HG03469 (cell line): ENCODE results near the gene SND1.

ENCODE experiments used
- ATAC-seq: cut with Tn5 transposase; IDR thresholded peaks from one replicate; pipeline ENCODE4 v1.9.1; 2021; ENCODE audit warnings: mild to moderate bottlenecking, moderate library complexity, moderate number of reproducible peaks; ENCODE audit not compliant: unreplicated experiment

Gene SND1

DNA sequence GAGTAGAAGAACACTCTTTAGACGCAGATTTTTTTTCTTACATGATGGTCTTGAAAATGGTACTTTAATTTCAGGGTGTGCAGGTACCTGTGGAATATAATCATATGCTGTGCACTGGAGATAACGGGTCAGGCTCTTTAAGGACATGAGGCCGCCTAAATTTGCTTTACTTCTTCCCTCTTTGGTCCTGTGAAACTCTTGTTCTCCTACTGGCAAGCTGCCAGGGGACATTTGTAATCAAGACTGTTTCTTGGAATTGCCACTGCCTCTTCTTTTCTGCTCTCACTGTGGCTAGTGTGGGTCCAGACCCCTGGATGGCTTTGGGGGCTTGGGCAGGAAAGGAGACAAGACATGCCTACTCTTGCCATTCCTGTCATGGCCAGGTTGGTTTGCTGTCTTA is 146.0 kb downstream of the SND1 start:
- ATAC-seq, result no peak

DNA sequence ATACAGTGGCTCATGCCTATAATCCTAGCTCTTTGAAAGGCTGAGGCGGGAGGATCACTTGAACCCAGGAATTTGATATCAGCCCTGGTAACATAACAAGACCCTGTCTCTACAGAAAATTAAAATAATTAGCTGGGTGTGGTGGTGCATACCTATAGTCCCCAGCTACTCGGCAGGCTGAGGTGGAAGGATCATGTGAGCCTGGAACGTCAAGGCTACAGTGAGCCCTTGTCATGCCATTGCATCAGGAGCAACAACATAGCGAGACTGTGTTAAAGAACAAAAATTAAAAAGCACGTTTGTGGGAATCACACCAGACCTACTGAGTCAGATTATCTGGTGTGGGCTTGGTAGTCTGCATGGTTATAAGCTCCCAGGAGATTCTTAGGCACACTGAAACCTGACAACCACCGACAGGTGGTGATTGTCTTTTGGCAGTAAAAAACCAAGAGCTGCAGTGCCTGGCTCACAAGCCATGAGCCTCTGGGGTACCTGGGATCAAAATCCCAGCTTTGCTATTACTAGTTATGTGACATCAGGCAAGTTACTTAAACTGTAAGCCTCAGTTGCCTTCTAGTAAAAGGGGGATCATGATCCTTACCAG is 146.9 kb downstream of the SND1 start:
- ATAC-seq, result no peak

DNA sequence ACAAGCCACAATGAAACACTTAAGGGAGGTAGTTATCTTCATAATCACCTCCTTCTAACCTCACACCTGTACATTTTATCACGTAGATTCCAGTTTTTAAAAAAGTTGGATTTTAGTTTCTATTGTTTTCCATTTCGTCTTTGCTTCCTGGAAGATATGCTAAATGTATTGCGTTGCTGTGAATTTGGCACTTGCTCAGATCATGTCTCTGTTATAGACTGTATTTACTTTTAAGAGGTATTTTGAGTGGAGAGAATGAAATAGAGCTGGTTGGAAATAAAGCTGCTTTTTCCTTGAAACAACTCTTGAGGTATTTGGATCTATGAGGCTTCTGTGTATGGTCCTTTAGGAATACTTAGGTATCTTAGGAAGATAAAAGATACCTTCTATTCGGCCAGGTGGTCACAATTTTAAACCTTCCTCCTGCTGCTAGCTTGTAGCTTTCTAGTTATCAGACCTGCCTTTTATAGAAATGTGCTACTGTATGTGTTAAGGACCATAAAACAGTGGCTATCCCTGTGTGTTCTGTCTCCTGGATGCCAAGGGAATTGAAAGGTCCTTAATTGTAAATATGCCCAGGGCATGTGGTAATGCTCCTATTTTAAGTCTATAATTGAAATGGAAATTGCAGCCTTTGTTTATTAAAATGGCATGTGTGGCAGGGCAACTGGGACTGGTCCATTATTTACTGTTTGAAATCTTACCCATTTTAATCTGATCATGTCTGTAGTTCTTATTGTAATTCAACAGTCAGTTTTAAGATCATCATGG is 147.7 kb downstream of the SND1 start:
- ATAC-seq, result no peak

DNA sequence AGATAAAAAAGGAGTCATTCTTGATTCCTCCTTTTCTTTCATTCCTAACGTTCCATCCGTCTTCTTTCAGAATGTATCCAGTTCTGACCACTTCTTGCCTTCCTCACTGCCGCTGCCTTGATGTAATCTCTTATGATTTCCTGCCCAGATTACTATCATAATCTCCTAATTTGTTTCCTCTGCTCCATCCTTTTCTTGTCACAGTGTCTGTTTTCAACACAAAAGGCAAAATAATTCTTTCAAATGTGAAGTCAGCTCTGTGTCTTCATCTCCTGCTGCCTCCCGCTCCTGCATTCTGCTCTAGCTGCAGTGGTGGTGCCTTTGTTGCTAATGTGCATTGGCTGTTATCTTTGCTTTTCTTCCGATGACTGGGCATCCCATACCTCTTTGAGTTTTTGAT is 150.9 kb downstream of the SND1 start:
- no peak for ATAC-seq

DNA sequence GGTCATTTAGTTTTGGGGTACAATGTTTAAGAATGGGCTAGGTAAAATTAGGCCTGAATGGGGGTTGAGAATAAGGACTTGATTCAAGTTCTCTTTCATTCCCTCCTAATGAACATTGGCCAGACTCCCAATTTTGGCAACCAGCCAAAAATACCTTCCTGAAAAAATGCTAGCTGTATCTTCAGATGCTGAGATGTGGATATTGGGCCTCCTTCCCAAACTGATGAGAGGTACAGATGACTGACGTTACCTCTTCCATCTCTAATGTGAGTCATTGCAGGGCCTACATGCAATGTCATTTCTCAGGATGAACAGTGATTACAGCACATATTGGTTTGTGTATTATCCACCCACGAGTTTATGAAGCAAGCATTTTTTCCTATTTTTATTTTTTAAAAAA is 151.6 kb downstream of the SND1 start:
- ATAC-seq, result no peak

DNA sequence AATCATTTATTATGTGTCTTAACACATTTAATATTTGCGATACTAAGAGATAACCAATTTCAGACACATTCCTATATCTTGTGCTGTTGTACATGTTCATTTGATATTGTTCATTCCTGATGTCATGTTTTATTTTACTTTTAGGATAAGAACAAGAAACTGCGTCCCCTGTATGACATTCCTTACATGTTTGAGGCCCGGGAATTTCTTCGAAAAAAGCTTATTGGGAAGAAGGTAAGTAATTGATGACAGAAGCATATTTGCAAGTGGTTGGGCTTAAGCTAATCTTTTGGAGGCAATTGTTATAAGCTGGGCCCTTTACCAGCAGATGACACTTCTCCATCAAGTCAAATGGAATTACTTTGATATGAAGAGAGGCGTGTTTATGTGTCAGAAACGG is 155.3 kb downstream of the SND1 start:
- ATAC-seq, result no peak

DNA sequence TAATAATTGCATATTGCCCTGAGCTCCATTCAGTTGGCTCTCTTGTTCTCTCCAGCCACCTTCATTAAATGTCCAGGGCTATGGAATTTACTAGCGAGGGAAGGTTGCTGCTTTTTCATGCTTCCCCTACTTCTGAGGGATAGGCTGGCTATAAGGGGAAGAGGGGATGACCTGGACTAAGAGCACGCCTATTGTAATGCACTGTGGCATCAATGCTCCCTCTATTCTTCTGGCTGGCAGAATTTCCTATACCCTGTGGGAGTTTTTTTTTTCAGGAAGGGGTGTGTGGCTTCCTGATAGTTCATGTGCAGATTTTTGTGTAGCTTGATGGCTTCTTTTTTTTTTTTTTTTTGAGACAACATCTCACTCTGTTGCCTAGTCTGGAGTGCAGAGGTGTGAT is 155.8 kb downstream of the SND1 start:
- ATAC-seq, result no peak

DNA sequence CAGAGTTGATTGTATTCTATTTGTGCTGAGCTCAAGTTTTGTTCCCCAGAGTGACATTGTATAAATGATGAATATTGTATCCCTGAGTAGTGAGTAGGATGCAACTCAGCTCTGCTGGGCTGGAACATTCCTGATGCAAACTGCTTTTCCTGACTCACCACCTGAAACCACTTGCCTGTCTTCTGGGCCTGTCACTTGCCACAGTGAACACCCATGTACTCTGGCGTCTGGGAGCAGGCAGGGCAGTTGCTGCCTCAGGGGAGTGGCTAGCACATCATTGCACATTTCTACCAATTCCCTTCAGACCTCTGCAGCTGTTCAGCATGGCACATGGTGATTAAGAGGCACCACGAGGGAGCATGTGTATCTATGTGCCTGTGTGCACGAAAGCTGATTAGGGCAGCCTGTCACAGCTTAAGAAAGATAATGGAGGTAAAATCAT is 157.3 kb downstream of the SND1 start:
- no peak for ATAC-seq

DNA sequence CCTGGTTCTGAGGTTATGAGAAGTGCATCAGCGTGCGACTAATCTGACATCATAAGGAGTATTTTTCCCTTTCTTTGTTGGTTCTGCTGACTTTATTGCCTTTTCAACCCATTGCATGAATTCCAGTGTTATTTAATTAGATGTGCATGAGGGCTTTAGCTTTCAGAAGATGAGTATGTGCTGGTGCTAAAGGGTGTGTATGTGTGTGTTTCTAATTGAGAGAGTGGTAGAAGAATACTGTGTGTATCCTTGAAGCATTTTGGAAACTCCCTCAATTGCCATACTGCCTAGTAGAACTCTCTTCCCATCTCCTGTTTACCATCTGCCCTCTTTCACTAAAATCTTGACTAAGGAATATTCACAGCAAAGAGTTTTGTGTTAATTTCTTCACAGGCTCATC is 158.1 kb downstream of the SND1 start:
- no peak for ATAC-seq

DNA sequence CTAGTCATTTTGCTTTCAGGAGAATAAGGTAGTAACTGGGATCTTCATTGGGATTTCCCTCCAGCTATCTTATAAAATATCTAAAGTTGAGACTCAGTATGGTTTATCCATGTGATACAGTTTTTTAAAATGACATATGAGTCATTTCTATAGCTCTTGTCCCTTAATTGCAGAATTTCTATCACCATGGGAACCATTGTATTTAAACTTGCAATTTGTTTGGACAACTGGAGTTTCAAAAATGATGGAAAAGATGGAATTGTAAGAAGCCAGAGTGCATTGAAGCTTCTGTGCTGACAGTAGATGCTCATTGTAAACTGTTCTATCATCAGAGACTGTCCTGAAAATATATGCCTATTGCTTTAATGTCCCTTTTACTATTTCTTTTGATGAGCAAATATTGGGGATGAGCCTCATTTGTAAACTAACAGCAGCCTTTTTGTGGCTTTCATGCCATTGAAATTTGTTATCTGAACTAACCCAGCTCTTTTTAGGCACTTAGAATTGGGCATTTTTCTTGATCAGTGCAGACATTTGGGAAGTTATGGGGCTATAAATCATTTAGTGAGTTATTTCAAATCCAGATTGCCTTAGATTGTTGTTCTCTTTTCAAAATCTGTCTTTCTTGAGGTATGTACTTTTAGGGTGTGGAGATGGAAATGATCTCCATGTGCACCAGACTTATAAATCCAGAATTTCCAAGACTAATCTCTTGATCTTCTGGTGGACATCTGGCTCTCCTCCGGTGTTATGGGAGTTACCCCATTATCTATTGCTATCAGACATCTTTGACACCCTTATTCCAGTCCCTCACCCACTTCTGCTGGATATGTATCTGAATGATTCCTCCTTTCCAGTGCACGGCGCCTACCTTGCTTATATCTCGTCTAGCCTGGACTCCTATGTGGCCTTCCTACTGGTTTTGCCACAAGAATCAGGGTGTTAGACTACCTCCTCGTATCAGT is 159.0 kb downstream of the SND1 start:
- no peak for ATAC-seq

DNA sequence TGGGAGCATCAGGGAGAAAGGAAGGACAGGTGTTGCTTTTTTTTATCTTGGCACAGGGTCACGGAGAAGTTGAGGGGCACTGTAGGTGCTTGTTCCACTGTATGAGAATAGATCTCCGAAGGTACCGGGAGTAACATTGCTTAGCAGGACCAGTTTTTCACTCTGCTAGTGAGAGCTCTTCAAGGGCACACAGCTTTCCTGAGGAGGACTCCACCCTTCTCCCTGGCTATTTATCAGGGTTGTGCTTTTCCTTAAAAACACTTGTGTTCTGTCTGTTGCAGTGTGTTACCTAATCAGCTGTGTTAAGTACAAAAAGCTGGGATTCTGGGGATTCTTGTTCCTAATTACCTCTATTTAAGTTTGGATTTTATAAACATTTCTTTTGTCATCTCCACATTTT is 160.5 kb downstream of the SND1 start:
- ATAC-seq, result no peak

DNA sequence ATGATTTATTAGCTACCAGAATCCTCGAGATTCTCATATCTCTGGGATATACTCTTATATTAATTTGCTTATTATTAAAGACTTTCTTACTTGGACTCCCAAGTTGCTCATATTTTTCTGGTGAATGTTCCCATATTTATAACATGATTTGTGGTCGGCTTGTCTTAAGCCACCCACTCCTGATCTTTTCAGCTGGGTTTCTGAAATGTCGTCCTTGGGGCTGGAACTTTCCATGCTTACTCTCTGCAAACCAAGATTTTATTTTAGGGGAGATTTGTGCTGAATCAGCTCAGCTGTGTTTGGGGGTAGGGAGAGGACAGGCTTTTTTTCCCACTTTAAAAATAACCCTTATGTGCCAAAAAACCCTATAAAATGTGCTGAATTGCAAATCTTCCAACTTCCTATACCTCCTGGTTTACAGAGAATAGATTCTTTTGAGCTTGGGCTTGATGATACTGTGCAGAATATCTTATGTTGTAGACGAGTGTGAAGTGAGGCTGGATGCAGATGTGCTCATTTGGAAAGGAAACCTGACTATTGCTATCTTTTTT is 162.1 kb downstream of the SND1 start:
- no peak for ATAC-seq

DNA sequence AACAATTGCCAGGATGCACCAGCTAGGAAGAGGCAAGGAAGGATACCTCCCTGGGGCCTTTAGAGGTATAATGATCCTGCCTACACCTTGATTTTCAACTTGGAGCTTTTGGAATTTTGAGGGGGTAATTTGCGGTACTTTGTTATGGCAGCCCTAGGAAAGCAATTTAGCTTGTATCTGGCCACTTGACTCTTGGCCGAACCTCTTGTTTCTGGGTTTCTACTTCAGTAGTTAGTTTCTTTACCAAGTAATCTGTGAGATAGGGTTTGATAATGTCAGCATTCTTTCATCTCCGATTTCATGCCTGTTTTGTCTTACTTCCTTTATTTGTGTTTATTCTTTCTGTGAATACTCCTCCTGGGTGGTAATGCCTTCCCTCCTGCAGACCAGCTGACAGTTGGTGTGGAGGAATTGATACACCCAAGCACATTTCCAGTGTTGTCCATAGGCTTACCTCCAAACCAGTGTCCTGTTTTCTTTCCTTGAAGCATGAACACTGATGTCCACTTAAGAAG is 163.7 kb downstream of the SND1 start:
- no peak for ATAC-seq

DNA sequence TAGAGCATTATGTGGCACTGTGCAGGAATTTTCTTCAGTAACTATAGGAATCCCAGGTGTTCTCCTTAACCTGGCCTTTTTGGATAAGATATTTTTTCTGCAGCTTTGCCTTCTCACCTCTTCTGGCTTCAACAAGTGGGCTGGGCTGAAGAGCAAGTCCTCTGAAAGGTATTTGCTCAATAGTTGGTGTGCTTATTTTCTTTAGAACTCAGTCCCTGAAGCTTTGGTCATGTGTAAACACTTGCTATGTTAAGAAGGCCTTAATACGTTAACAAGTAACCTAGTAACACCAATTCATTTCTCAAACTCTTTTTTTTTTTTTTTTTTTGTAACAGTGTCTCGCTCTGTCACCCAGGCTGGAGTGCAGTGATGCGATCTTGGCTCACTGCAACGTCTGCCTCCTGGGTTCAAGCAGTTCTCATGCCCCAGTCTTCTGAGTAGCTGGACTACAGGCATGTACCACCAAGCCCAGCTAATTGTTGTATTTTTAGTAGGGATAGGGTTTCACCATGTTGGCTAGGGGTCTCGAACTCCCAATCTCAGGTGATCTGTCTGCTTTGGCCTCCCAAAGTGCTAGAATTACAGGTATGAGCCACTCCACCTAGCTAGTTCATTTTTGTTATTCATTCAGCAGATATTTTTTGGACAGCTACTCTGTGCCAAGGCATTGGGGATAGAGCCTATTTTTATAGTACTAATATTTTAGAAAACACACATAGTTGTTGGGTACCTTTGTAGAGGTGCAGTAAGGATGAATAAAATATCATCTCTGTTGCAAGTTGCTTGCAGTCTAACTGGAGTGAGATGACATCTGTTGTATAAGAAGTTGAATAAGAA is 164.6 kb downstream of the SND1 start:
- no peak for ATAC-seq

DNA sequence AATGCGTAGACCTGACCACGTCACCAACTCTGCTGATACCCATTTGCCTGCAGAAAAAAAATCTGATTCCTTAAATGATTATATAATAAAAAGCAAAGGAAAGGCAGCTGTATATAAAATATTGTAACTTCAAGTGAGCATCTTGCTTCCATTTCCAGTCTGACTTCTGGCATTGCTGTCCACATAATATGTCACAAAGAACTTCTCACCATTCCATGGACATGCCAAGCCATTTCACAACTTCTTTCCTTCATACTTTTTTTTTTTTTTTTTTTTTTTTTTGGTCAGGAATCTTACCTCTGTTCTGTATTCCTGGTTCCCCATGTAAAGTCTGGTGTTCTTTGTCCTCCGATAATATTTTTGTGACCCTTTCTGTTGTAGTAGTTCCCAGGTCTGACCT is 165.5 kb downstream of the SND1 start:
- ATAC-seq, result no peak

DNA sequence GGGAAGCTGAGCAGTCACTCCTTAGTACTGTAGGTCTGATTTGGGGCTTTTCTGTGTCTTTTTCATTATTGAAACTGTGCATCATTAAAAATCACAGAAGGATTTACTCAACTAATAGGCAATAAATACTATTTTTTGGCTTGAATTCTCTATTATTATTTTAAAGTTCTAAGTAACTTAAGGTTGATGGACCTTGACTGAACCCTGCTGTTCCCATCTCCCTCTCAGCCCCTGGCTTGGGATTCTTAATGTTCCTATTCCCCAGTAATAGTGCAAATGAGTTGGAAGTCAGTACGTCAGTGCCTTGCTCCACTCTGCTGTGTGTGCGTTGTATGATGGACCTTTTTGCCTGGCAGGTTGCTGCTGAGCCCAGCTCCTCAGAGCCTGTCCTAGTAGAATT is 166.3 kb downstream of the SND1 start:
- ATAC-seq, result no peak

DNA sequence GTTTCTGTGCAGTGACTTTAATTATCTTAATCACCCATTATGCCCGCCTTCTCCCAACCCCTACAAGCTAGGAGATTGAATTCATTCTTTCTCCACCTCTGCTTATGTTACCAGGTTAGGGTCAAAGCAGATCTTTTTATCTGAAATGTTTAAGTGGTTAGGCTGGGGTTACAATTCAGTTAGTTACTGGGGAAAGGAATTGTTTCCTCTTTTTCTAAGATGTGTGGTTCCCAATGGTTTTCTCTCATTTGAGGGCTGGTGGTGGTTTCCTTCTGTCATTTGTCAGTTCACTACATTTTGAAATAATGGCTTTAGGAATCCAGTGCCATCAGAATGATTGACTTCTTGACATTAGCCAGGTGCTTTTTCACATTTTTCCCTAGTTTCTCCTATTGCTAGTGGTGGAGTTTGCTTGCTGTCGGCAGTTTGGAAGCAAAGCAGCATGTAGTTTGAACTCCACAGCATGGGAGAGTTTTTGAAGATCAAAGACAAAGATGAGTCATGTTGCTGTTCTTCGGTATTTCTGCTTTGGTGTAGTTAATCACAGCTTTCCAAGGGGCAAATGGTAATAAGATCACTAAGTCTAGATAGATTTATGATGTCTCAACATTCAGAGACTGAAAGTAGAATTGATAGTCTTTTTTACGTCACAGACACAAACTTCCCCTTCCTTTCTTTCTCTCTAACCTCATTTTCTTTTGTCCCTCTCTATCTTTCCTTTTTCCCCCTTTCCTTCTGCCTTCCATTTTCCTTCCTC is 168.2 kb downstream of the SND1 start:
- no peak for ATAC-seq

DNA sequence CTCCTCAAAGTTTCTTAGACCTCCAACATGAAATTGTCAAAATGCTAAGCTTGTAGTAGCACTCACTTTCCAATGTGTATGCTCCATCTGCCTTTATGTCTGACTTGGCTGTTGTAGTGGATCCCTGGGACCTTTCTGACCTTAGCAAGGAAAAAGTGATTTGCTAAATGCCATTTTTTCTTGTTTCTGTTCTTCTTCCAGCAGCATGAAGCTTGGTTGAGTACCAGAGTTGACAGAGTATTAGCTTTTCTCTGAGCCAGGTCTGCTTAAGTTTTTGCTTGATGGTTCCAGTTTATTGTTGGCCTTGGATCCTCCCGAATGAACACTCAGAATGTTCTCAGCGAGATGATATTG is 168.7 kb downstream of the SND1 start:
- ATAC-seq, result no peak

DNA sequence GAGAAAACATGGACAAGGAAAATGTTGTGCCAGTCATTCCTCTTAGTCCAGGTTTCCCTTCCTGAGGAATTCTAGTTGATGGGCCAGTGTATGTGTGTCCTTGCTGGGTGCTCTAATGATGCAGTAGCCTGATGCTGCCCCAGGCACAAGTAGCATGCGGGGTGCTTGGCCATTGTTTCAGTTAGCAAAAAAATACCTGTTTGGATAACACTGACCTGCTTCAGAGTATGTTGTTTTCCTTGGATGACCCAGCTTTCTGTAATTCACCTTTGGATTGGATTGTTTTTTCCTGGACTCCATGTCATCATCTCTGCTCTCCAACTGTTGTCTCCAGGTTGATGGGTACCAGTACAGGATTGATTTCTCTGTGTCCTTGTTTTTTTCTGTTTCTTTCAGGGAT is 169.2 kb downstream of the SND1 start:
- no peak for ATAC-seq
